K562 (cell line): Measurements from ENCODE around the gene ANO10. TPM values are rescaled to one million over a fixed set of nuclear protein-coding genes. Genes with fewer than 3 reads are reported as not detected.

Experiments used
- CBX1 ChIP-seq: sonication (generic); IDR thresholded peaks from 2 replicates; pipeline ENCODE4 v1.6.1; 2016; ENCODE audit warnings: antibody characterized with exemption, low read depth, mild to moderate bottlenecking
- GABPA ChIP-seq: fragments of 200-800 bp; sonication (Bioruptor generic); conservative IDR thresholded peaks from 2 replicates; pipeline ENCODE4 v1.6.1; 2016; ENCODE audit warnings: low read depth, missing genetic modification characterization, missing compliant biosample characterization
- GATAD2B ChIP-seq: fragments of 450-650 bp; IDR thresholded peaks from 2 replicates; pipeline ENCODE4 v1.6.1; 2017; ENCODE audit warnings: mild to moderate bottlenecking, borderline replicate concordance
- HDAC8 ChIP-seq: fragments of 450-650 bp; IDR thresholded peaks from 2 replicates; pipeline ENCODE4 v1.6.1; 2016; ENCODE audit warnings: mild to moderate bottlenecking, missing genetic modification characterization, moderate library complexity, missing compliant biosample characterization
- MCM3 ChIP-seq: fragments of 450-650 bp; IDR thresholded peaks from 2 replicates; pipeline ENCODE4 v1.6.1; 2016
- MIER1 ChIP-seq: fragments of 450-650 bp; IDR thresholded peaks from 2 replicates; pipeline ENCODE4 v1.6.1; 2016; ENCODE audit warnings: antibody characterized with exemption, mild to moderate bottlenecking, low read depth
- NR2C2 ChIP-seq, 2 experiments: fragments of 200-800 bp in 1 of 2; sonication (Bioruptor generic) in 1 of 2; sonication (generic) in 1 of 2; formaldehyde crosslinking in 1 of 2; IDR thresholded peaks; 2 replicates each; pipeline versions ENCODE4 v1.6.1 to v1.8.0; 2016 to 2022; ENCODE audit warnings: mild to moderate bottlenecking in 1 of 2, missing compliant biosample characterization in 1 of 2, missing genetic modification characterization in 1 of 2, missing genetic modification reagents in 1 of 2
- PHF8 ChIP-seq: fragments of 200-600 bp; sonication (generic); IDR thresholded peaks from 2 replicates; pipeline ENCODE4 v1.6.1; 2012; ENCODE audit warnings: mixed run types, mild to moderate bottlenecking, inconsistent platforms, low read length, moderate library complexity, borderline replicate concordance
- RCOR1 ChIP-seq, 2 experiments: IDR thresholded peaks; 2 replicates each; pipeline ENCODE4 v1.6.1; 2012; ENCODE audit warnings: low read depth in 2 of 2, low read length in 2 of 2, borderline replicate concordance in 1 of 2, improper control_type of control experiment in 1 of 2
- XRCC3 ChIP-seq: fragments of 450-650 bp; IDR thresholded peaks from 2 replicates; pipeline ENCODE4 v1.6.1; 2017; ENCODE audit warnings: mild to moderate bottlenecking, moderate library complexity
- ZKSCAN8 ChIP-seq: fragments of 200-800 bp; sonication (Bioruptor generic); IDR thresholded peaks from 2 replicates; pipeline ENCODE4 v1.6.1; 2016; ENCODE audit warnings: missing genetic modification characterization, missing compliant biosample characterization
- ZNF140 ChIP-seq: fragments of 250-450 bp; sonication (Bioruptor Pico); IDR thresholded peaks from 2 replicates; pipeline ENCODE4 v1.8.0; 2021; ENCODE audit warnings: moderate library complexity, mild to moderate bottlenecking, inconsistent platforms
- polyA plus RNA-seq, 8 experiments: library from polyadenylated mRNA; depleted of rRNA in 4 of 8; stranded (reverse) in 5 of 8; unstranded in 3 of 8; fragments of >200 nt; fragmentation: Nextera tagmentation in 2 of 8; fragmentation: Illumina TruSeq in 1 of 8; extraction: Ambion mirVana in 2 of 8; extraction: Trizol in 1 of 8; gene quantifications; 2 replicates each; pipeline versions ENCODE4 v1.2.1 to v1.2.3, GENCODE V29; 2011 to 2014; ENCODE audit warnings: inconsistent platforms in 1 of 8, missing spikeins in 1 of 8
- total RNA-seq, 7 experiments: library from RNA; depleted of rRNA in 6 of 7; stranded (reverse); fragments of >200 nt in 6 of 7; fragmentation: Illumina TruSeq in 2 of 7; extraction: Trizol in 2 of 7; gene quantifications; 2 replicates each; pipeline versions ENCODE4 v1.2.1 to v1.2.3, GENCODE V29; 2011 to 2021; ENCODE audit warnings: low replicate concordance in 1 of 7
- TF ChIP-seq, protein P1 (sequence below): fragments of 250-450 bp; sonication (Bioruptor Pico); IDR thresholded peaks from 2 replicates; pipeline ENCODE4 v1.4.0; 2020
- TF ChIP-seq, protein P2 (sequence below): fragments of 250-450 bp; sonication (Bioruptor Pico); IDR thresholded peaks from 2 replicates; pipeline ENCODE4 v1.4.0; 2020; ENCODE audit warnings: mild to moderate bottlenecking, moderate library complexity, borderline replicate concordance
- TF ChIP-seq, protein P3 (sequence below): fragments of 450-650 bp; formaldehyde crosslinking; conservative IDR thresholded peaks from 2 replicates; pipeline ENCODE4 v1.4.0; 2022; ENCODE audit warnings: mild to moderate bottlenecking, missing genetic modification characterization

Gene ANO10
- total and polyA plus RNA-seq, 9 of the 15 experiments (the other 6 are each of a cell fraction or from before 2014, with no cell fraction given): 6.4 to 46.0 (median 32.3) TPM

DNA sequence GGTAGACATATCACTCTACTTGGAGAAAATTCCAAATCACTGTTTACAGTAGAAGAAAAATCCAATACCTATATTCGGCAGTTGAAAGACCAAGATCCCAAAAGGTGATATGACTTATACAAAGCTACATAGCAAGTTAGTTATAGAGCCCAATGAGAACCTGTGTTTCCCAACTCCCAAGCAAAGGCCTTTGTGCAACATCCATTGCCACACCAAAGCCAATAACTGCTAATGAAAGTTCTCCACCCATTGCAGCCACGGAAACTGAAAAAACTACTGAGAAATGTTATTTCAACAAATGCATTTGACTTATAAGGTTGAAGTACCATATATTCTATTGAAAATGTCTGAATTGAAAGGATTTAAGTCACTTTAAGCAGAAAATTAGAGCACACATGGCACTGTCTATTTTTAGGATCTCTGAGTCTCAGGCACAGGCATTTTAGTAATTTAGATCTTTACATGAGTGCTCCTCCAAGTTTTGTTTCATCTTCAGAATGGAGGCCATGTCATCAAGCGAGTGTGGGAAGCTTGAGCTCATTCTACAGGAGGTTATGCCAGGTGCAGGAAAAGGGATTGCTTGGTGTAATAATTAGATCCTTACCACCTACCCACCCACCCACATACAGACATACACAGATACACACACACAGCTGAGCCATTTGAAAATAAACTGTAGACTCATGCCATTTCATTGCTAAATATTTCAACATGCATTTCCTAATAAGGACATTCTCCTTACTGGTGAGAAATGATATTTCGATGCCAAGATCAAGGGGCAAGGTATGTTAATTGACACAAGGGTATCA, 19.7 kb upstream of the ANO10 start (continued):
- no peak for TF ChIP-seq NR2C2 (CRISPR knock-in tag; IDR thresholded peaks at IDR 0.05)
- TF ChIP-seq NR2C2 (tag; IDR thresholded peaks at IDR 0.05): no peak
- no peak for TF ChIP-seq XRCC3
- TF ChIP-seq RCOR1 (IDR thresholded peaks at IDR 0.05; ENCODE audit: borderline replicate concordance in 1 of 2, low read depth in 2 of 2, low read length in 2 of 2): no peak
- no peak for TF ChIP-seq GATAD2B
- TF ChIP-seq, protein P1, sequence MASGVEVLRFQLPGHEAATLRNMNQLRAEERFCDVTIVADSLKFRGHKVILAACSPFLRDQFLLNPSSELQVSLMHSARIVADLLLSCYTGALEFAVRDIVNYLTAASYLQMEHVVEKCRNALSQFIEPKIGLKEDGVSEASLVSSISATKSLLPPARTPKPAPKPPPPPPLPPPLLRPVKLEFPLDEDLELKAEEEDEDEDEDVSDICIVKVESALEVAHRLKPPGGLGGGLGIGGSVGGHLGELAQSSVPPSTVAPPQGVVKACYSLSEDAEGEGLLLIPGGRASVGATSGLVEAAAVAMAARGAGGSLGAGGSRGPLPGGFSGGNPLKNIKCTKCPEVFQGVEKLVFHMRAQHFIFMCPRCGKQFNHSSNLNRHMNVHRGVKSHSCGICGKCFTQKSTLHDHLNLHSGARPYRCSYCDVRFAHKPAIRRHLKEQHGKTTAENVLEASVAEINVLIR (CRISPR knock-in tag): no peak
- TF ChIP-seq MIER1: no peak
- TF ChIP-seq, protein P2, sequence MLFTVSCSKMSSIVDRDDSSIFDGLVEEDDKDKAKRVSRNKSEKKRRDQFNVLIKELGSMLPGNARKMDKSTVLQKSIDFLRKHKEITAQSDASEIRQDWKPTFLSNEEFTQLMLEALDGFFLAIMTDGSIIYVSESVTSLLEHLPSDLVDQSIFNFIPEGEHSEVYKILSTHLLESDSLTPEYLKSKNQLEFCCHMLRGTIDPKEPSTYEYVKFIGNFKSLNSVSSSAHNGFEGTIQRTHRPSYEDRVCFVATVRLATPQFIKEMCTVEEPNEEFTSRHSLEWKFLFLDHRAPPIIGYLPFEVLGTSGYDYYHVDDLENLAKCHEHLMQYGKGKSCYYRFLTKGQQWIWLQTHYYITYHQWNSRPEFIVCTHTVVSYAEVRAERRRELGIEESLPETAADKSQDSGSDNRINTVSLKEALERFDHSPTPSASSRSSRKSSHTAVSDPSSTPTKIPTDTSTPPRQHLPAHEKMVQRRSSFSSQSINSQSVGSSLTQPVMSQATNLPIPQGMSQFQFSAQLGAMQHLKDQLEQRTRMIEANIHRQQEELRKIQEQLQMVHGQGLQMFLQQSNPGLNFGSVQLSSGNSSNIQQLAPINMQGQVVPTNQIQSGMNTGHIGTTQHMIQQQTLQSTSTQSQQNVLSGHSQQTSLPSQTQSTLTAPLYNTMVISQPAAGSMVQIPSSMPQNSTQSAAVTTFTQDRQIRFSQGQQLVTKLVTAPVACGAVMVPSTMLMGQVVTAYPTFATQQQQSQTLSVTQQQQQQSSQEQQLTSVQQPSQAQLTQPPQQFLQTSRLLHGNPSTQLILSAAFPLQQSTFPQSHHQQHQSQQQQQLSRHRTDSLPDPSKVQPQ: no peak
- TF ChIP-seq GABPA (tag): no peak
- no peak for TF ChIP-seq PHF8
- TF ChIP-seq CBX1: no peak
- TF ChIP-seq HDAC8: no peak
- TF ChIP-seq, protein P3, sequence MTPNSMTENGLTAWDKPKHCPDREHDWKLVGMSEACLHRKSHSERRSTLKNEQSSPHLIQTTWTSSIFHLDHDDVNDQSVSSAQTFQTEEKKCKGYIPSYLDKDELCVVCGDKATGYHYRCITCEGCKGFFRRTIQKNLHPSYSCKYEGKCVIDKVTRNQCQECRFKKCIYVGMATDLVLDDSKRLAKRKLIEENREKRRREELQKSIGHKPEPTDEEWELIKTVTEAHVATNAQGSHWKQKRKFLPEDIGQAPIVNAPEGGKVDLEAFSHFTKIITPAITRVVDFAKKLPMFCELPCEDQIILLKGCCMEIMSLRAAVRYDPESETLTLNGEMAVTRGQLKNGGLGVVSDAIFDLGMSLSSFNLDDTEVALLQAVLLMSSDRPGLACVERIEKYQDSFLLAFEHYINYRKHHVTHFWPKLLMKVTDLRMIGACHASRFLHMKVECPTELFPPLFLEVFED (CRISPR knock-in tag): no peak
- TF ChIP-seq ZKSCAN8 (CRISPR knock-in tag): no peak
- no peak for TF ChIP-seq ZNF140
- TF ChIP-seq MCM3: no peak
